Astrocyte of the cerebellum (primary cell): Measurements from ENCODE around the gene TUBA3E.
A peak's percentile ranks its signal among the peaks of the same experiment; 100 is the strongest.
"Not testable (repeated sequence)": the region's sequence is repeated elsewhere in the genome, so short reads cannot be mapped to it uniquely, and the experiment has no call there.

Source experiments
- DNase-seq: peaks from one replicate; pipeline ENCODE4 v3.0.0-alpha.2; 2011; ENCODE audit warnings: low read depth
- H3K4me3 ChIP-seq: 2 replicates; pipeline ENCODE4 v1.5.1; 2011; ENCODE audit warnings: mild to moderate bottlenecking, low read depth, low read length, moderate library complexity
- in situ Hi-C: cut with HindIII; loops from 2 replicates; pipeline ENCODE4 v1.10.0; 2017; ENCODE audit warnings: low sequenced_read_pairs
- TF ChIP-seq, protein P1 (sequence below): IDR thresholded peaks from 2 replicates; pipeline ENCODE4 v1.5.1; 2012; ENCODE audit warnings: low read length, low read depth, moderate library complexity, mild to moderate bottlenecking; ENCODE audit errors: missing control alignments

Gene TUBA3E

DNA sequence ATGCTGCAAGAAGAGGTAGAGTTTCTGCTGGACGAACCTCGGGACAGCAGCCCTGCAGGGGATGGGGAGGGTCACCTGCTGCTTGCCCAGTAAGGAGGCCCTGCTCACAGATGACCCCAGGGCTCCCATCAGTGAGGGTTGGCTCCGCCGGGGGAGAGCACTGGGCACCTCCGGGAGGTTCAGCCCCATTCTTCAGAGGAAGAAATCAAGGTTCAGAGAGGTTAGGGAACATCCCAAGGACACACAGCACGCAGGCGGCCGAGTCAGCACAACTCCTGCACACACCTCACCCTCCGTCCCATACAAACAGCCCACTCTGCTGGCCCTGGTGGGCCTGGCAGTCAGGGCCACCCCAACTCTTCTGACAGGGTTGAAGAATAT, 41.6 kb downstream of the TUBA3E start:
- H3K4me3 ChIP-seq: no peak overlapping the region
- TF ChIP-seq, protein P1, sequence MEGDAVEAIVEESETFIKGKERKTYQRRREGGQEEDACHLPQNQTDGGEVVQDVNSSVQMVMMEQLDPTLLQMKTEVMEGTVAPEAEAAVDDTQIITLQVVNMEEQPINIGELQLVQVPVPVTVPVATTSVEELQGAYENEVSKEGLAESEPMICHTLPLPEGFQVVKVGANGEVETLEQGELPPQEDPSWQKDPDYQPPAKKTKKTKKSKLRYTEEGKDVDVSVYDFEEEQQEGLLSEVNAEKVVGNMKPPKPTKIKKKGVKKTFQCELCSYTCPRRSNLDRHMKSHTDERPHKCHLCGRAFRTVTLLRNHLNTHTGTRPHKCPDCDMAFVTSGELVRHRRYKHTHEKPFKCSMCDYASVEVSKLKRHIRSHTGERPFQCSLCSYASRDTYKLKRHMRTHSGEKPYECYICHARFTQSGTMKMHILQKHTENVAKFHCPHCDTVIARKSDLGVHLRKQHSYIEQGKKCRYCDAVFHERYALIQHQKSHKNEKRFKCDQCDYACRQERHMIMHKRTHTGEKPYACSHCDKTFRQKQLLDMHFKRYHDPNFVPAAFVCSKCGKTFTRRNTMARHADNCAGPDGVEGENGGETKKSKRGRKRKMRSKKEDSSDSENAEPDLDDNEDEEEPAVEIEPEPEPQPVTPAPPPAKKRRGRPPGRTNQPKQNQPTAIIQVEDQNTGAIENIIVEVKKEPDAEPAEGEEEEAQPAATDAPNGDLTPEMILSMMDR: no peak
- in situ Hi-C loops: no loop called here
- DNase-seq: no peak

DNA sequence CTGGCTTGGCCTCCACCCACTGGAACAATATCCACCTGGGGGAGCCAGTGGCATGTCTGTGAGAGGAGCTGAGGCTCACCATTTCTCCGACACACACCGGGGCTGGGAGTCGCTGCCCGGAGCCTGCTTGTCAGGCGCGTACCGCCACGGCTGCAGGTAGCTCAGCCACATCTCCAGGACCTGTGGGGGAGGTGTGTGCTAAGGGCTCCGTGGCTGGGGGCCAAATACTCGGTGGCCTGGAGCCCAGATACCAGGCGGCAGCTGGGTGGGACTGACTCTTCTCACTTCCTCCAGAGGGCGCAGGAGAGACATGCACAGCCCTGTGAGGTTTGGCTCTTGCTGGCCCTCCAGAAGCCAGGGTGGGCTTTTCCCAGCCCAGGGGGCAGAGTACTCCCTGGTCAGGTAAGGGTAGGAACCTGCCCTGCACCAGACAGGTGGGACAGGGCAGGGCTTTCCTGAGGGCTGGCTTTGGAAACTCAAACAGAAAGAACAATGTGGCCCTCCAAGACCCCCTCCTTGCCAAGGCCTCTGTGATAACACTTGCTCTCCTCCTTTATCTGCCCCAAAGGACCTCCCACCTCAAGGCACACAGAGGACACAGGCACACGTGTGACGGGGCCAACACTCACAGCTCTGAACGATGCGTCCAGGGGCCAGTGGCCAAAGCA, 42.1 kb downstream of the TUBA3E start:
- TF ChIP-seq, protein P1: peak; percentile 59
- peak; percentile 20 for DNase-seq
- H3K4me3 ChIP-seq, in situ Hi-C loops: not testable (repeated sequence)

DNA sequence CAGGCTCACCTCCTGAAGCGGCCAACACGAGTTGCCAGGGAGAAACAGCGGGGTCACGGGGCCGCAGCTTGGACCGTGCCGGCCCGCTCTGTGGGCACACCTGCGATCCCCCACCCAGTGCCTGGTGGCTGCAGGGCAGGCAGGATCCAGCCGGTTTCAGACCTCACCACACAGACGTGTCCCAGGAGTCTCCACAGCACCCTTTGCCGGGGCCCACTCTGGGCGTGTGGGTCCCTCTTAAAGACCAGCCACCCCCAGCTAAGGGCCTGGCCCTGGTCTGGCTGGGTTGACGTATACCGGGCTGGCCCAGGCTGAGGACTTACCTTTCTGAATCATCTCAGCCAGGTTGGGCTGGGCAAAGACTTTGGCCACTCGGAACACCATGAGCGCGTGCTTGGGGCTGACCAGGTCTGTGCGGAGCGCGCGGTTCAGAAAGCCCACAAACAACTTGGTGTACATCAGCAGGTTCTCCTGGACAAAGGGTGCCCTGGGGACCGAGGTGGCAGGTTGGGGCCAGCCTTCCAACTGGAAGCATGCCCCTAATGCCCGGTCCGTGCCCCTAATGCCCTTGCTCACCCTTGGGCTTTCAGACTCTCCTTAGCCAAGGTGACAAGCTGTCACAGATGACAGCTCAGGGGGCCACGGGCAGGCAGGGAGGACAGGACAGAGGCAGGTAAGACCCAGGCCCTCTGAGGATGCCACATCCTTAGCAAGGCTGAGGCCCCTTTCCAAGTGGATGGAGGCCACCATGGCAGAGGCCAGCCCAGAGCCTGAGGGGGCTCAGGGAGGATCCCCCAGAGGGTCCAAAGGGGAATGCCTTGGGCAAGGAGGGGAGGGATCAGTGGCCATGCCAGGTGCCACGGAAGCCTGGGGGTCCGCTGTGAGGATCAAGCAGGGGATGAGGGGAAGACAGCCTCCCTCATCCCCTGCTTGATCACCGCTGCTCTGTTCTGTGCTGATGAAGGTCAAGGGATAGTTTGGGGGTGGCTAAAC, 43.2 kb downstream of the TUBA3E start:
- in situ Hi-C loops: no loop called here
- H3K4me3 ChIP-seq: no peak overlapping the region
- TF ChIP-seq, protein P1: no peak
- no peak for DNase-seq

DNA sequence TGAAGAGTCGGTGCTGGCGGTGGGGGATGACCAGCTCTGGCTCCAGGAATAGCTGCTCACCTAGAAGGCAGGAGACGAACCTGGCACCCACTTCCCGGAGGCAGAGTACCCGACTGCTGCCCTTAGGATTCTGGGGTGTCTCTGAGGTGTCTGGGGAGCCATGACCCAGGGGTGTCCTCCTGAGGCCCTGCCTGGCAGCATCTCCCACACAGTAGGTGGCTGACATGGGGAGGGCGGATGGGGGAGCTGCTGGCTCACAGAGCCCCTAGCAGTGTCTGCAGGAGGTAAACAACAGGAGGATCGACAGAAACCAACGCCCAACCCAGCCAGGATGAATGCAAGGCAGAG, 43.8 kb downstream of the TUBA3E start:
- H3K4me3 ChIP-seq, DNase-seq, in situ Hi-C loops: not testable (repeated sequence)

DNA sequence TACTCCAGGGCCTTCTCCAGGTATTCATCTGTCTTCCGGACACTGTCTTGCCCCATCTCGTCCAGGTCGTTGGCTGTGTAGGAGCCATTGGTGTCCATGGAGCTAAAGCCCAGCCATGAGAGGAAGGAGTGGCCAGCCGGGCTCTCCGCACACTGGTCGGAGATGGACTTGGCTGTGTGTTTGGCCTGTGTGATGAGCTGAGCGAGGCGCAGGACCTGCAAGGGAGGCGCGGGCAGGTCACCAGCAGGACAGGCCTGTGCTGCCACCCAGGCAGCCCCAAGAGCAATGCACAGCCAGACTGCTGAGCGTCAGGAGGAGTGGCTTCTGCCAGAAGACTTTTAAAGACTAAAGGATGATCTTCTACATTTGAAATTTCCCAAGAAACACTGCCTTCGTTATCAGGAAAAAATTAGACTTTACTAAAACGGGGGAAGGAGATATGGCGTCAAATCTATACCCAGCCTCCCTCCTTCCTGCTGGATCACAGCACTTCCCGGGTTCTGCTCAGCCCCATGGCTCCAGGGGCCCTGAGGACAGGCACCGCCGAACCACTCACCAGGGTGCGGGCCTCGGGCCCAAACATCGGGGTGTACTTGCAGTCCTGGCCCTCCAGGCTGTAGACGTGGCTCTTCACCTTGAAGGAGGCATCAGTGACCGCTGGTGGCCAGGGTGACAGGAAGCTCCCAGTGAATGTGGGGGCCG, 44.4 kb downstream of the TUBA3E start:
- DNase-seq, in situ Hi-C loops, H3K4me3 ChIP-seq: not testable (repeated sequence)

DNA sequence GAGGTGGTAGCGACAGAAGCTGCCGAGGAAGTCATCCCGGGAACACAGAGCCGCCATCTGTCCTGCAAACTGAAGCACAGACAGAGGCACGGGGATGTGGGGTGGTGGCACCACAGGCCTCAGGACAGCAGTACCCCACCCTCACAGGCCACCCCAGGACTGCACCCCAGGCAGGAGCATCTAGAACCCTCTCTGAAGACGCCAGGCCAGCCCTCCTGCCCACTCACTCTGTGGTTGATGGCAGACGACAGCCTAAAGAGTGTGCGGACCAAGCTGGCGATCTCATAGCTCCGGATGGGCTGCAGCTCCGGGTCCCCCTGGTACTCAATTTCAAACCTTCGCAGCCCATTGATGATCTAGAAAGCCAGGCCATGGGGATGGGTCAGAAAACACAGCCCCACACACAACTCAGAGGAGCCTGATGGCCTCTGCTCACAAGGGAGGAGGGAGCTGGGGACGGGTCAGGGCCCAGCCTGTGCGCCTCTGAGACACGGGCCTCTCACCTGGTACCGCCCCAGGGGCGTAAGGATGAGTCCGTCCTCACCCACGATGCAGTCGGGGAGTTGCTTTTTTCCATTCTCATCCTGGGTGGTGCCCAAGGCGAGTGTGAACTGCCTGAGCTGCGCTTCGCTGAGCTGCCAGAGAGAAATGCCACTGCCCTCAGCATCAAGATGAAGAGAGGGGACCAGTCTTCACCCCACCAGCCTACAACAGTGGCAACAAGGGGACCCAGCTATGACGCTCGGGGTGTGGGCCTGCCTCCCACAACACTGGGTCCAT, 45.2 kb downstream of the TUBA3E start:
- TF ChIP-seq, protein P1: no peak
- in situ Hi-C loops: no loop called here
- no peak for DNase-seq

DNA sequence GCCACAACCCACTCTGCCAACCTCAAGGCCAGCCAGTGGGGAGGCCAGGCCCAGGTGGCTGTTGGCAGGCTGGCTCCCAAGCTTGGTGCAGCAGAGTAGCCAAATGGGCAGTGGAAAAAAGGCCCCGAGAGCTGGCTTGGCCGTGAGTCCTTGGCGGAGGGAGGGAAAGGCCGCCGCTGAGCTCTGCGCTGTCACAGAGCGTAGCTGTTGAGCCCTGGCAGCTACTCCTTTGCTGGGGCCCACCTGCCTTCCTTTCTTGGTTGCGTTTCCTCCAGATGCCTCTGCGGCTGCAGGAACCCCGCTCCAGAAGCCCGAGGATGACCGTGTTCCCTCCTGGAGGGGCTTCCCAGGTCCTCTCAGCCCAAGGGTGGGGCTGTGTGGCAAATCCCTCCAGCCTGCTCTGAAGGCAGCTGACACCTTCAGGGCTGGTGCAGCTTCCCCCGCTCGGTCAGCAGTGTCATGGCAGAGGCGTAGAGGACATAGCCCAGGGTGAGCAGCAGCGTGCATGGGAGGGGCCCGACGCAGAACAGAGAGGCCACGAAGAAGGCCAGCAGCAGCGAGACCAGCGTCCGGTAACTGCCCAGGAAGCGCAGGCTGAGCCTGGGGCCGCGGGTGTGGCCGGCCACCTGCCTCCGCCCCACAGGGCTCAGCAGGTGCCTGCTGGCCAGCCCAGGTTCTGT, 46.0 kb downstream of the TUBA3E start:
- in situ Hi-C loops, DNase-seq: not testable (repeated sequence)

More for the DNA sequence above, 45.2 kb downstream of the TUBA3E start:
- no peak overlapping the region for H3K4me3 ChIP-seq

DNA sequence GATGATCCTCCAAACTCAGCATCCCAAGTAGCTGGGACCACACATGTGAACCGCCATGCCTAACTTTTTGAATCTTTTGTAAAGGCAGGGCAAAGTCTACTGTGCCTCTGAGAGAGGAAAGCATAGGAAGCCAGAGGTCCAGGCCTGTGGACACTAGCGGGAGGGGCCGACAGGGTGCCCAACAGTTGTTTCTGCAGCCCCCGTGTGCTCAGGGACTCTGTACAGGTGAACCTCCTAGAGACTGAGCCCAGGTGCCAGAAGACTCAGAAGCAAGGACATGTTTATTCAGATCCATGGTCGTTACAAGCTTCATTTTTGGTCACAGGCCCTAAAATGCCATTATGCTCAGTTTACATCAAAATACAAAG, 47.1 kb downstream of the TUBA3E start:
- in situ Hi-C loops, DNase-seq, H3K4me3 ChIP-seq: not testable (repeated sequence)

More for the DNA sequence above, 46.0 kb downstream of the TUBA3E start:
- not testable (repeated sequence) for H3K4me3 ChIP-seq
